SK-N-SH (cell line): Measurements from ENCODE around the gene GAS7. TPM values are rescaled to one million over a fixed set of nuclear protein-coding genes. Genes with fewer than 3 reads are reported as not detected.

Experiments used
- CTCF ChIA-PET: fragments of 300-600, 350-600 bp; formaldehyde crosslinking; extraction: SDS; loops from one replicate; lab custom pipeline; 2021; lab: Yijun Ruan, JAX
- POLR2A ChIA-PET: fragments of 350-600 bp; sonication (Branson Sonifier 250); formaldehyde crosslinking; extraction: SDS; loops from one replicate; lab custom pipeline; 2020; ENCODE audit warnings: antibody characterized with exemption, inconsistent platforms; lab: Yijun Ruan, JAX
- DNase-seq: peaks from one replicate; pipeline ENCODE4 v3.0.0; 2012
- H2AFZ ChIP-seq: fragments of 200-600 bp; sonication (generic); 2 replicates; pipeline ENCODE4 v1.8.1; 2016; ENCODE audit warnings: antibody characterized with exemption, mild to moderate bottlenecking, low read depth
- H3F3A ChIP-seq: fragments of 200-600 bp; sonication (generic); replicated peaks from 2 replicates; pipeline ENCODE3; 2016; ENCODE audit warnings: antibody characterized with exemption, mild to moderate bottlenecking; ENCODE audit not compliant: insufficient read depth
- H3K27ac ChIP-seq, 2 experiments: fragments of 200-500 bp in 1 of 2; fragments of 200-600 bp in 1 of 2; sonication (Bioruptor generic) in 1 of 2; sonication (generic), shearing (Covaris generic) in 1 of 2; 2 replicates each; pipeline versions ENCODE4 v1.5.1 to v1.6.1; 2014 to 2016; ENCODE audit warnings: low read depth in 2 of 2, inconsistent platforms in 1 of 2, low read length in 1 of 2, mild to moderate bottlenecking in 1 of 2, mixed read lengths in 1 of 2
- H3K27me3 ChIP-seq: fragments of 200-600 bp; sonication (generic), shearing (Covaris generic); 2 replicates; pipeline ENCODE4 v1.6.1; 2016; ENCODE audit warnings: mixed run types; ENCODE audit not compliant: insufficient read depth
- H3K36me3 ChIP-seq, 2 experiments: fragments of 200-500 bp in 1 of 2; fragments of 200-600 bp in 1 of 2; sonication (Bioruptor generic) in 1 of 2; sonication (generic) in 1 of 2; replicated peaks in 1 of 2; 2 replicates each; pipeline versions ENCODE3 to v1.5.1; 2014 to 2016; ENCODE audit warnings: low read length in 1 of 2, mild to moderate bottlenecking in 1 of 2; ENCODE audit not compliant: insufficient read depth in 2 of 2, control insufficient read depth in 1 of 2
- H3K4me1 ChIP-seq, 2 experiments: fragments of 200-500 bp in 1 of 2; fragments of 200-600 bp in 1 of 2; sonication (Bioruptor generic) in 1 of 2; sonication (generic), shearing (Covaris generic) in 1 of 2; 2 replicates each; pipeline versions ENCODE4 v1.5.1 to v1.6.1; 2014 to 2016; ENCODE audit warnings: low read depth in 1 of 2, low read length in 1 of 2, mixed run types in 1 of 2; ENCODE audit not compliant: insufficient read depth in 2 of 2, control insufficient read depth in 1 of 2
- H3K4me2 ChIP-seq: fragments of 200-600 bp; sonication (generic), shearing (Covaris generic); 2 replicates; pipeline ENCODE4 v1.6.1; 2017; ENCODE audit warnings: mixed run types
- H3K4me3 ChIP-seq, 2 experiments: fragments of 200-500 bp in 1 of 2; fragments of 200-600 bp in 1 of 2; sonication (Bioruptor generic) in 1 of 2; sonication (generic), shearing (Covaris generic) in 1 of 2; 2 replicates each; pipeline versions ENCODE4 v1.5.1 to v1.8.1; 2014 to 2016; ENCODE audit warnings: low read depth in 2 of 2, inconsistent platforms in 1 of 2, low read length in 1 of 2, mild to moderate bottlenecking in 1 of 2, mixed read lengths in 1 of 2, moderate library complexity in 1 of 2
- H3K79me2 ChIP-seq: fragments of 200-600 bp; sonication (generic); 2 replicates; pipeline ENCODE4 v1.8.1; 2017; ENCODE audit warnings: mild to moderate bottlenecking; ENCODE audit not compliant: insufficient read depth
- H3K9ac ChIP-seq: fragments of 200-600 bp; sonication (generic); 2 replicates; pipeline ENCODE4 v1.6.1; 2017; ENCODE audit warnings: mixed run types
- H3K9me2 ChIP-seq: fragments of 200-600 bp; sonication (generic); 2 replicates; pipeline ENCODE4 v1.6.1; 2017; ENCODE audit warnings: mixed run types
- H3K9me3 ChIP-seq: fragments of 200-600 bp; sonication (generic); 2 replicates; pipeline ENCODE4 v1.6.1; 2017; ENCODE audit warnings: mixed run types, mild to moderate bottlenecking, moderate library complexity
- H4K20me1 ChIP-seq: fragments of 200-600 bp; sonication (generic); 2 replicates; pipeline ENCODE4 v1.6.1; 2017; ENCODE audit warnings: mild to moderate bottlenecking, mixed run types; ENCODE audit not compliant: insufficient read depth
- ELF1 ChIP-seq: IDR thresholded peaks from 2 replicates; pipeline ENCODE4 v1.4.0; 2012
- EP300 ChIP-seq, 2 experiments: IDR thresholded peaks; 2 replicates each; pipeline versions ENCODE4 v1.4.0 to v1.6.1; 2012; ENCODE audit warnings: borderline replicate concordance in 1 of 2, low read depth in 1 of 2, low read length in 1 of 2
- FOSL2 ChIP-seq: IDR thresholded peaks from 2 replicates; pipeline ENCODE4 v1.4.0; 2012; ENCODE audit warnings: low read depth, mild to moderate bottlenecking, moderate library complexity, borderline replicate concordance
- FOXJ3 ChIP-seq: sonication (generic); formaldehyde crosslinking; IDR thresholded peaks from 2 replicates; pipeline ENCODE4 v1.5.1; 2020; ENCODE audit warnings: mild to moderate bottlenecking, missing genetic modification reagents
- GATA2 ChIP-seq: sonication (generic); formaldehyde crosslinking; IDR thresholded peaks from 2 replicates; pipeline ENCODE4 v1.5.0; 2020; ENCODE audit warnings: mild to moderate bottlenecking, missing genetic modification reagents
- MAX ChIP-seq: IDR thresholded peaks from 2 replicates; pipeline ENCODE4 v1.4.0; 2012; ENCODE audit warnings: low read depth
- MXI1 ChIP-seq: IDR thresholded peaks from 2 replicates; pipeline ENCODE4 v1.6.1; 2012; ENCODE audit warnings: mild to moderate bottlenecking, low read depth, low read length, improper control_type of control experiment
- NFIC ChIP-seq: IDR thresholded peaks from 2 replicates; pipeline ENCODE4 v1.4.0; 2012; ENCODE audit warnings: borderline replicate concordance
- RAD21 ChIP-seq: IDR thresholded peaks from 2 replicates; pipeline ENCODE4 v1.6.1; 2012; ENCODE audit warnings: mild to moderate bottlenecking, low read length
- RCOR1 ChIP-seq: fragments of 150-350 bp; IDR thresholded peaks from 2 replicates; pipeline ENCODE4 v1.6.1; 2017; ENCODE audit warnings: antibody characterized with exemption, low read length
- SMC3 ChIP-seq: IDR thresholded peaks from 2 replicates; pipeline ENCODE4 v1.6.1; 2012; ENCODE audit warnings: low read depth, low read length, improper control_type of control experiment
- TEAD4 ChIP-seq: IDR thresholded peaks from 2 replicates; pipeline ENCODE4 v1.4.0; 2012; ENCODE audit warnings: mild to moderate bottlenecking, borderline replicate concordance; ENCODE audit not compliant: insufficient read depth
- YY1 ChIP-seq: IDR thresholded peaks from 2 replicates; pipeline ENCODE4 v1.4.0; 2012; ENCODE audit warnings: low read depth, mild to moderate bottlenecking
- ZBTB33 ChIP-seq: IDR thresholded peaks from 2 replicates; pipeline ENCODE4 v1.4.0; 2012; ENCODE audit warnings: low read depth, borderline replicate concordance
- WGBS: methylation state at CpG from one replicate; pipeline ENCODE4 v1.1.6; 2017; ENCODE audit warnings: low lambda C conversion rate; 5-methylcytosine and 5-hydroxymethylcytosine counted together
- polyA plus RNA-seq, 3 experiments: library from polyadenylated mRNA; depleted of rRNA; stranded (reverse); fragments of >200 nt; gene quantifications; 2 replicates each; pipeline ENCODE4 v1.2.3, GENCODE V29; 2012
- TF ChIP-seq, protein P1 (sequence below): fragments of 200-600 bp; sonication (generic); IDR thresholded peaks from 2 replicates; pipeline ENCODE4 v1.6.1; 2017; ENCODE audit warnings: antibody characterized with exemption, mild to moderate bottlenecking, moderate library complexity

Gene GAS7
- 0.12 and 0.24 TPM in 2 replicates for polyA plus RNA-seq (2012; rRNA removed)
- 0.05 and 0.39 TPM in 2 replicates for polyA plus RNA-seq (2012; cell fraction: cytosol; rRNA removed)
- 0.16 and 0.25 TPM in 2 replicates for polyA plus RNA-seq (2012; cell fraction: nucleus; rRNA removed)

- Histone ChIP-seq H3K9me3 (no peaks in the 10 kb centered on the region), H3K27me3 (peaks cover 51% of the 10 kb centered on the region), H4K20me1 (no peaks in the 10 kb centered on the region), H3K27ac (no peak within 1 kb of the TSS), H3K9ac (no peak within 1 kb of the TSS), H3K4me3 (peak within 1 kb of the TSS in 1 of 2 experiments; percentile 24; a peak in 1 of 4 replicates), H3K4me1 (no peaks in the 10 kb centered on the region), H3K36me3 (no peaks in the 10 kb centered on the region), H3F3A (no peaks in the 10 kb centered on the region), H3K79me2 (no peaks in the 10 kb centered on the region), H2AFZ (no peak within 1 kb of the TSS), H3K9me2 (no peaks in the 10 kb centered on the region), H3K4me2 (0 out of 2 replicates have a peak within 1 kb of the TSS, but pooled peaks have one; percentile 24)
- POLR2A ChIA-PET = no interaction called here
- WGBS = 8% methylated on average over 25 of the region's 86 CpGs
- peak; percentile 65 for DNase-seq
- TF ChIP-seq FOXJ3 (CRISPR knock-in tag) (no peak), MAX (no peak), RAD21 (no peak), GATA2 (no peak), SMC3 (no peak), RCOR1 (no peak), YY1 (no peak), MXI1 (no peak), NFIC (no peak), ZBTB33 (no peak), EP300 (IDR thresholded peaks at IDR 0.05; ENCODE audit: borderline replicate concordance in 1 of 2, low read depth in 1 of 2, low read length in 1 of 2) (no peak)
- CTCF ChIA-PET = no interaction called here
Measured at GRCh38 chr17:10198509-10199249, at the start of gene GAS7. GAS7 (minus strand) TSS chr17:10198606.

DNA sequence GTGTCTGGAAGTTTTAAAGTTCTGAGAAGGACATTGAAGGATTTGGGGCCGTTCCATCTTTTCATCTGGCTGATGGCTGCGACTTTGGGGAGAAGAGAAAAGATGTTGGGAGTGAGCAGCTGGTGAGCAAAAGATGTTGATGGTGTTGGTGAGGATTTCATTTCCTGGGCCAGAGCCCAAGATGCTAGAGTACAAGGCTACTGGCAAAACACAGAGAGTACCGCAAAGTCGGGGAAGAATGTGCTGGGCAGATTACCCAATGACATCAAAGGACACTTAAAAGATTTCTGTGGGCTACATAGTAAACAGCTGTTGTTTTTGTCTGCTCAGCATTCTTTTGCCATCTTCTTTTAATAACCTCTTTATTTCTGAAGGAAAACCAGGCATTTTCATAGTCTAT is 49.4 kb upstream of the GAS7 start:
- TF ChIP-seq ELF1 = no peak
- TF ChIP-seq FOSL2 = no peak
- no peak for TF ChIP-seq TEAD4
- TF ChIP-seq, protein P1, sequence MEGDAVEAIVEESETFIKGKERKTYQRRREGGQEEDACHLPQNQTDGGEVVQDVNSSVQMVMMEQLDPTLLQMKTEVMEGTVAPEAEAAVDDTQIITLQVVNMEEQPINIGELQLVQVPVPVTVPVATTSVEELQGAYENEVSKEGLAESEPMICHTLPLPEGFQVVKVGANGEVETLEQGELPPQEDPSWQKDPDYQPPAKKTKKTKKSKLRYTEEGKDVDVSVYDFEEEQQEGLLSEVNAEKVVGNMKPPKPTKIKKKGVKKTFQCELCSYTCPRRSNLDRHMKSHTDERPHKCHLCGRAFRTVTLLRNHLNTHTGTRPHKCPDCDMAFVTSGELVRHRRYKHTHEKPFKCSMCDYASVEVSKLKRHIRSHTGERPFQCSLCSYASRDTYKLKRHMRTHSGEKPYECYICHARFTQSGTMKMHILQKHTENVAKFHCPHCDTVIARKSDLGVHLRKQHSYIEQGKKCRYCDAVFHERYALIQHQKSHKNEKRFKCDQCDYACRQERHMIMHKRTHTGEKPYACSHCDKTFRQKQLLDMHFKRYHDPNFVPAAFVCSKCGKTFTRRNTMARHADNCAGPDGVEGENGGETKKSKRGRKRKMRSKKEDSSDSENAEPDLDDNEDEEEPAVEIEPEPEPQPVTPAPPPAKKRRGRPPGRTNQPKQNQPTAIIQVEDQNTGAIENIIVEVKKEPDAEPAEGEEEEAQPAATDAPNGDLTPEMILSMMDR = no peak
- Histone ChIP-seq H3K4me3 (no peak overlapping the region), H3F3A (no peaks in the 10 kb centered on the region), H3K27me3 (no peaks in the 10 kb centered on the region; the same call in 1 of the 2 replicates), H3K79me2 (no peaks in the 10 kb centered on the region), H3K9me3 (no peaks in the 10 kb centered on the region), H3K9me2 (no peaks in the 10 kb centered on the region), H3K27ac (no peak overlapping the region), H3K36me3 (no peaks in the 10 kb centered on the region), H3K4me1 (no peaks in the 10 kb centered on the region), H3K9ac (no peak overlapping the region), H2AFZ (no peak overlapping the region), H3K4me2 (no peak overlapping the region), H4K20me1 (no peaks in the 10 kb centered on the region)
- DNase-seq = no peak
- ChIA-PET POLR2A (no interaction called here), CTCF (interaction anchor here (1.0 to 1.8 kb wide), 4 partner anchors 8 to 48 kb away, joined by 3 read pairs; no protein-coding TSS in a partner anchor)
- WGBS = 4% methylated on average over 4 of the region's 4 CpGs
